DMS53 (cell line): ENCODE measurements around the gene NMNAT3.

ENCODE experiments used
- DNase-seq: peaks from one replicate; lab custom pipeline; 2025; lab: John Stamatoyannopoulos, UW

The NMNAT3 gene

GRCh38 chr3:139578783-139579182 lies 99.0 kb downstream of the NMNAT3 start:
- no peak for DNase-seq

- DNase-seq: peak; percentile 2
Measured at GRCh38 chr3:139577909-139578308, 99.9 kb downstream of the NMNAT3 start.

GRCh38 chr3:139577346-139577745 lies 100.4 kb downstream of the NMNAT3 start:
- no peak for DNase-seq

GRCh38 chr3:139574026-139574947 lies 103.5 kb downstream of the NMNAT3 start:
- DNase-seq: no peak

GRCh38 chr3:139572847-139573672 lies 104.7 kb downstream of the NMNAT3 start:
- no peak for DNase-seq

- no peak for DNase-seq
Measured at GRCh38 chr3:139571711-139572110, 106.1 kb downstream of the NMNAT3 start.

- peak; percentile 50 for DNase-seq
Measured at GRCh38 chr3:139564294-139564861, 113.4 kb downstream of the NMNAT3 start.

GRCh38 chr3:139561959-139562676 lies 115.7 kb downstream of the NMNAT3 start:
- DNase-seq: peak; percentile 75

GRCh38 chr3:139561255-139561817 lies 116.4 kb downstream of the NMNAT3 start:
- DNase-seq: no peak

GRCh38 chr3:139560411-139560810 lies 117.4 kb downstream of the NMNAT3 start:
- no peak for DNase-seq

- peak; percentile 20 for DNase-seq
Measured at GRCh38 chr3:139559541-139559940, 118.2 kb downstream of the NMNAT3 start.

GRCh38 chr3:139558351-139559266 lies 119.2 kb downstream of the NMNAT3 start:
- DNase-seq: no peak

GRCh38 chr3:139557041-139557440 lies 120.7 kb downstream of the NMNAT3 start:
- DNase-seq: peak; percentile 32

GRCh38 chr3:139555249-139555648 lies 122.5 kb downstream of the NMNAT3 start:
- DNase-seq: no peak

- no peak for DNase-seq
Measured at GRCh38 chr3:139554628-139555027, 123.1 kb downstream of the NMNAT3 start.

GRCh38 chr3:139552632-139553365 lies 125.0 kb downstream of the NMNAT3 start:
- peak; percentile 5 for DNase-seq

- DNase-seq: peak; percentile 8
Measured at GRCh38 chr3:139548801-139549200, 129.0 kb downstream of the NMNAT3 start.

GRCh38 chr3:139547666-139548065 lies 130.1 kb downstream of the NMNAT3 start:
- no peak for DNase-seq

- no peak for DNase-seq
Measured at GRCh38 chr3:139546772-139547171, 131.0 kb downstream of the NMNAT3 start.
